Astrocyte of the hippocampus (primary cell): ENCODE results near the gene ACSM6.

ENCODE experiments used
- DNase-seq: peaks from one replicate; pipeline ENCODE4 v3.0.0; 2011; ENCODE audit warnings: low read depth, low spot score

The ACSM6 gene

GRCh38 chr10:95245425-95246055 is 51.5 kb downstream of the ACSM6 start:
- DNase-seq: no peak

- peak; percentile 89 for DNase-seq
These were observed 52.6 kb downstream of the ACSM6 start for GRCh38 chr10:95246582-95247051.

- peak; percentile 73 for DNase-seq
These were observed 53.3 kb downstream of the ACSM6 start for GRCh38 chr10:95247200-95247880.

DNA sequence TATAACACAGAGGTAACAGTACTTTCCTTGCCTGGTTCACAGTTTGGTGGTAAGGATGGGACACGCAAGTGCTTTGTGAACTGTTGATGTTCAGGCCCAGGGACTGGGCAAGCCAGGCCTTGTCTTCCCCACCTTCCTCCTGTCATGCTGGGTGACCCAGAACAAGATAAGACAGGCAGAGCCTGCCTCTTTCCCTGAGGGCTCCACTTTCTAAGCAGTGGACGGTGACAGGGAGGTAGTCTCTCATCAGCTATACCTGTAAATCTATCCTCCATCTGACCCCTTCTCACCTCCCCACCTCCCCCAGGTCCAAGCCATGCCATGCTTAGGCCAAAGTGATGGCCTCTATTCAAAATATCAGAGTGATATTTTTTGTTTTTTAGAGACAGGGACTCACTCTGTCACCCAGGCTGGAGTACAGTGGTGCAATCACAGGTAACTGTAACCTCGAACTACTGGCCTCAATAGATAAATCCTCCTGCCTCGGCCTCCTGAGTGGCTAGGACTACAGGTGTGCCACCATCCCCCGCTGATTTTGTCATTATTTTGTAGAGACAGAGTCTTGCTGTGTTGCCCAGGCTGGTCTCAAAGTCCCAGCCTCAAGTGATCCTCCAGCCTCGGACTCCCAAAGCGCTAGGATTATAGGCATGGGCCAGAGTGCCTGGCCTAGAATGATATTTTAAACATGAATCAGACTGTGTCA is 54.0 kb downstream of the ACSM6 start:
- no peak for DNase-seq

- no peak for DNase-seq
These were observed 55.0 kb downstream of the ACSM6 start for GRCh38 chr10:95248989-95249388.

GRCh38 chr10:95249467-95249866 is 55.4 kb downstream of the ACSM6 start:
- no peak for DNase-seq

GRCh38 chr10:95250856-95251255 is 56.8 kb downstream of the ACSM6 start:
- no peak for DNase-seq

DNA sequence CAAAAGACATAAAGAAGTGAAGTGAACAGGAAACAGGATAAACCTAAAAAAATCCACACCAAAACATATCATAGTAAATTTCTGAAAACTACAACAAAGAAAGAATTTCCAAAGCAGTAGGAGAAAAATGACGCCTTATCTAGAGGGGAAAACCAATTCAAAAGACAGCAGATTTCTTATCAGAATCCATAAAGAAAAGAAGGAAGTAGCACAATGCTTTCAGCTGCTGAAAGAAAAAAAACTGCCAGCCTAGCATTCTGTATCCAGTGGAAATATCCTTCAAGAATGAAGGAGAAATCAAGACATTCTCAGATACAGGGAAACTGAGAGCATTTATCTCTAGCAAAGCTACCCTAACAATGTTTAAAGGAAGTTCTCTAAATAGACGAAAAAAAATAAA is 59.0 kb downstream of the ACSM6 start:
- DNase-seq: no peak

- no peak for DNase-seq
These were observed 59.6 kb downstream of the ACSM6 start for GRCh38 chr10:95253686-95254085.

DNA sequence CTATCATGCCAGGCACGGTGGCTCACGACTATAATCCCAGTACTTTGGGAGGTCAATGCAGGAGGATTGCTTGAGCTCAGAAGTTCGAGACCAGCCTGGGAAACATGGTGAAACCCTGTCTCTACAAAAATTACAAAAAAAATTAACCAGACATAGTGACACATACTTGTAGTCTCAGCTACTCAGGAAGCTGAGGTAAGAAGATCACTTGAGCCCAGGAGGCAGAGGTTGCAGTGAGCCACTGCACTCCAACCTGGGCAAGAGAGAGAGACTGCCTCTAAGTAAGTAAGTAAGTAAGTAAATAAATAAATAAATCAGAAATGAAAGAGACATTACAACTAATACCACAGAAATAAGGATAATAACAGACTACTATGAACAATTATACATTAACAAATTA is 60.6 kb downstream of the ACSM6 start:
- DNase-seq: no peak

- no peak for DNase-seq
These were observed 62.2 kb downstream of the ACSM6 start for GRCh38 chr10:95256268-95256667.

DNA sequence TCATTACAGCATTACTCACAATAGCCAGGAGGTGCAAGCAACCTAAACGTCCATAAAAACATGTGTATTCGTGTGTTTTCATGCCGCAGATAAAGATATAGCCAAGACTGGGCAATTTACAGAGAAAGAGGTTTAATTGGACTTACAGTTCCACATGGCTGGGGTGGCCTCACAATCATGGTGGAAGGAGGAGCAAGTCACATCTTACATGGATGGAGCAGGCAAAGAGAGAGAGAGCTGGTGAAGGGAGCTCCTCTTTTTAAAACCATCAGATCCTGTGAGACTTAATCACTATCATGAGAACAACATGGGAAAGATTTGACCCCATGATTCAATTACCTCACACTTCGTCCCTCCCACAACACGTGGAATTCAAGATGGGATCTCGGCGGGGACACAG is 63.8 kb downstream of the ACSM6 start:
- no peak for DNase-seq

DNA sequence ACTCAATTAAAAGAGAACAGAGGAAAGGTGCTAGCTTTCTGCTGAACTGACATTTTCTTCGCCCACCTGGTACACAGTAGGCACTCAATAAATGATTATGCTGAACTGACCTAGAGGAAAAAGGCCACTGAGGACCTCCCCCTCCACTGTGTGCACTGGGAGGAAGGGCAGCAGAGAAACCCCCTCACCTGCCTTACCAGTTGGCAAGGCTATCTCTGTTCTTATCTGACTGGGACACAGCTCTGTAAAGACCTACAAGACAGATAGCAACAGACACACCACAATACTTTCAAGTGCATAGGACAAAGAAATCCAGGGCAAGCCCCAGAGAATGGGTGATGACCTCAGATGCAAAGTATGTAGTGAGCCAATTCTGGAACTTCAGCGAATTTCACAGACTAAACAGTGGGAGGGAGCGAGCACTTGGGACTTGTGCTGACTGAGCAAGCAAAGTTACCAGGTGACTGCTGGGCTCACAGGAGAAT is 66.4 kb downstream of the ACSM6 start:
- DNase-seq: peak; percentile 95

DNA sequence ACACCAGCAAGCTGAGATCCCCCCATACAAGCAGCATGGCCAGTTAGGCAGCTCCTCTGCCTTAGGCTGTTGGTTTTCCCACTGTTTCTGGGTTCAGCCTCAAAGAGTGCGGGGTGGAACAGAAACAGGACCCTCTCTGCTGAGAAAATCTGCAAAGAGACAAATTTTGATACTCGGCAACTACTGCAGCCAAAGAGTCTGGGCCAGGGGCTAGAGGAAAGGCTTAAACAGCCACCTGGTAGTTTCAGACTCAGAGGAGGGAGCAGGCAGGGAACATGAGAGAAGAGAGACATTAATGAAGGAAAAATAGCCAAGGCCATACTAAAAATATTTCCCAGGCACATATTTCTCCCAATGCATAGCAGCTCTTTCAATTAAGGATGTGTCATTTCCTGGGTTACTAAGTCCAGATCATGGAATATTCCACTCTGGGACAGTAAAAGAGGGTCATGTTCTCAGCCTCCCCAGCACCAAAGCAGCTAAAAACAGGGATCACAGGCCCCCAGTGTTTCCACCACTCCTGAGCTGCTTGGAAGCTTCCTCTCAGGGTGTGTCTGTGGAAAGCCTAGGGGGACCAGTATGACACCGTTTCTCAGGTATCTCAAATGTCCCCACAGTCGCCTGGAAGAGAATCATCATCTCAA is 67.0 kb downstream of the ACSM6 start:
- no peak for DNase-seq

- no peak for DNase-seq
These were observed 67.9 kb downstream of the ACSM6 start for GRCh38 chr10:95261926-95262325.

DNA sequence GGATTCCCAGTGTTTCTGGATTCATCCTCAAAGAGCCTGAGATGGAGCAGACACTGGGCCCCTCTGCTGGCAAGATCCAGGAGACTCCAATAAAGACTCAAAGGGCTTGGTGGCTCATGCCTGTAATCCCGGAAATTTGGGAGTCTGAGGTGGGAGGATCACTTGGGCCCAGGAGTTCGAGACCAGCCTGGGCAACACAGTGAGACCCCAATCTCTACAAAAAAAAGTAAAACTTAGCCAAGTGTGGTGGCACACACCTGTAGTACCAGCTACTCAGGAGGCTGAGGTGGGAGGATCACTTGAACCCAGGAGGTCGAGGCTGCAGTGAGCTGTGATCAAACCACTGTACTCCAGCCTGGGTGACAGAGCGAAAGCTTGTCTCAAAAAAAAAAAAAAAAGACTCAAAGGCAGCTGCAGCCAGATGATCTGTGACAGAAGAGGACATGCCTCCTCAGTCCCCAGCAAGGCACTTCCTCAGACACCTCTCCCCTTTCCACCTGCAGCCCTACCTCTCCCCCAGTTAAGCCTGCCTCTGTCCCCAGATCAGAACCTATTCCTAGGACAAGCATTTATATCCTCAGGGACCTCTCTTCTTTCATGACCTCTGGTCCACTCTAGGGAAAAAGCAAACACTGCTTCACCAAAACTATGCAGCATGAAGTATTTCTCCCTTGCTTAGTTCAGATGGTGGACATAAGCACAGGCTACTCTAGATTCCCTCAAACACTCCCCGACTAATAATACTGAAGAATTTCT is 68.9 kb downstream of the ACSM6 start:
- DNase-seq: no peak

DNA sequence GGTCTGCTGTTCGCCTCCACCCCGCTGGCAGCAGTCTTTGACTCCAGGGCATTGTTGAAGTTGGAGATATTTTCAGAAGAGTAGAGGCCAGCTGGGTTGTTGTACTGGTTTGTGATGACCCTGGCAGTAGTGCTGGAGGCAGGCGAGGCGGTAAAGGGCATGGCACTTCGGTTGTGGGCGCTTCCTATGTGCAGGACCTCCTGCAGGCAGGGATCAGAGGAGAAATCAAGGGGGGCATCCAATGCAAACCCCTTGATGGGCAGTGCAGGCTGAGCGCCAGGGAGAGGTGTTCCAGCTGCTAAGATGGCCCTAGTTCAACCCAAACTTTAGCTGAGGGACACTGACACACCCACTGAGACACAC is 69.8 kb downstream of the ACSM6 start:
- no peak for DNase-seq

DNA sequence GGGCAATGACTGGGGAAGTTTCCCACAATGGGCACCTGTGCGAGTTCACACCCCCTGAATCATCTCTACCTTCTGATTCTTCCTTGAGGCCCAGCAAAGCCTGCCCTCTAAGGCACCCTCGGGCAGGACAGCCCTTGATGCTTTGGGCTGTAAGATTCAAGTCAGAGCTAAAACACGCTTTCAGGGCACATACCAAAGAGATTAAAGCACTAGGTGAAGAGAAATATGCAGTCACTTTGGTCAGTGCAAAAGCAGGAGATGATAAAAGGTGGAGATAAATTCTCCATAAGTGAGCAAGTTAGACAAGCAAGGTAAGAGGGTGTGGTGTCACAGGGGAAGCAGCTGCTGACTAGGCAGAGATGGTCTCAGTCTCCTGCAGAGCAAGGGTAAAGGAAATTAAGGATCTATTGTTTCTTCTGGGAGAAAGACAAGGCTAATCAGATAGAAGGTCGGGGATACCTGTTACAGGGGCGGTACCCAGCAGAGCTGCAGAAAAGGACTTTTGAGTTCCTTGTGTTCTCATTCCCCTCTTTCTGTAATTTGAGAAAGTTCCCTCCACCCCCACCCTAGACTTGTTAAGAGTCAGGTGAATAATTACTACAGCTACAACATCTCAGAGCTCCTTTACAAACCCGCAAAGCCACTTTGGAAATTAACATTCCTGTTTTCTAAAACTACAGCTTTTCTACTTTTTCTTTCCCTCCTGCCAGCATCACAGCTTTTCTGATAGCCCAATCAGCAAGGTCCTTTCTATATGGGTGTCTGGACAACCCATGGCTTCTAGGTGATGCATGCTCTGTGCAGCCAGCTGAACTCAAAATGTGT is 70.4 kb downstream of the ACSM6 start:
- no peak for DNase-seq

DNA sequence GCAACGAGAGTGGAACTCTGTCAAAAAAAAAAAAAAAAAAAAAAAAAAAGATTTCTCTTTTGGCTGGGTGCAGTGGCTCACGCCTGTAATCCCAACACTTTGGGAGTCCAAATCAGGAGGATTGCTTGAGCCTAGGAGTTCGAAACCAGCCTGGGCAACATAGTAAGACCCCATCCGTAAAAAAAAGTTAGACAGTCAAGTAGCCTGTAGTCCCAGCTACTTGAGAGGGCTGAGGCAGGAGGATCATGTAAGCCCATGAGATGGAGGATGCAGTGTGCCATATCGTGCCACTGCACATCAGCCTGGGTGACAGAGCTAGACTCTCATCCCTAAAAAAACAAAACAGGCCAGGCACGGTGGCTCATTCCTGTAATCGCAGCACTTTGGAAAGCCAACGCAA is 71.5 kb downstream of the ACSM6 start:
- DNase-seq: no peak

- DNase-seq: peak; percentile 94
These were observed 72.6 kb downstream of the ACSM6 start for GRCh38 chr10:95266674-95267095.

DNA sequence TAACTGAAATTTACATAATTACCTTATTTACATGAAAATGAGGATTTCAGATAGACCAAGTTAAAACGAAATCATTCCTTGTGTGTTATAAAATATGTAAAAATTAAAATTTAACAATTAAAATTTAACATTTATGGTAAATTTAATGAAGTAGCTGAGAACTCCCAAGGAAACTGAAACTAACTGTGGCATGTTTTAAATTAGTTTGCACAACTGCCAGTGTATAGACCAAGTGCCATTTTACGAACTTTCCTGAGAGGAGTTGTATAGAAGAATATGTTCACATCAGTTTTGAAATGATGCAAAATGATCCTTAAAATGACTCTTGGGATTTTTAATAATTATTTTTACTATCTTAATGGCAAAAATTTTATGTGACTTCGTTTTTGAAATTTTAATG is 73.2 kb downstream of the ACSM6 start:
- DNase-seq: no peak
